Measurements from ENCODE around the gene NPR1.
A peak's percentile ranks its signal among the peaks of the same experiment; 100 is the strongest.
"Not testable (repeated sequence)": the region's sequence is repeated elsewhere in the genome, so short reads cannot be mapped to it uniquely, and the experiment has no call there.

The NPR1 gene

DNA sequence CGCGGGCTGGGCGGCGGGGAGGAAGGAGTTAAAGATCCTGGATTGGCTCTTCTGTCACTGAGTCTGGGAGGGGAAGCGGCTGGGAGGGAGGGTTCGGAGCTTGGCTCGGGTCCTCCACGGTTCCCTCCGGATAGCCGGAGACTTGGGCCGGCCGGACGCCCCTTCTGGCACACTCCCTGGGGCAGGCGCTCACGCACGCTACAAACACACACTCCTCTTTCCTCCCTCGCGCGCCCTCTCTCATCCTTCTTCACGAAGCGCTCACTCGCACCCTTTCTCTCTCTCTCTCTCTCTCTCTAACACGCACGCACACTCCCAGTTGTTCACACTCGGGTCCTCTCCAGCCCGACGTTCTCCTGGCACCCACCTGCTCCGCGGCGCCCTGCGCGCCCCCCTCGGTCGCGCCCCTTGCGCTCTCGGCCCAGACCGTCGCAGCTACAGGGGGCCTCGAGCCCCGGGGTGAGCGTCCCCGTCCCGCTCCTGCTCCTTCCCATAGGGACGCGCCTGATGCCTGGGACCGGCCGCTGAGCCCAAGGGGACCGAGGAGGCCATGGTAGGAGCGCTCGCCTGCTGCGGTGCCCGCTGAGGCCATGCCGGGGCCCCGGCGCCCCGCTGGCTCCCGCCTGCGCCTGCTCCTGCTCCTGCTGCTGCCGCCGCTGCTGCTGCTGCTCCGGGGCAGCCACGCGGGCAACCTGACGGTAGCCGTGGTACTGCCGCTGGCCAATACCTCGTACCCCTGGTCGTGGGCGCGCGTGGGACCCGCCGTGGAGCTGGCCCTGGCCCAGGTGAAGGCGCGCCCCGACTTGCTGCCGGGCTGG lies at the start of gene NPR1:
Gene NPR1 (plus strand): TSS at position 170 of the 818 bp plus-strand sequence. CDS start 421 bp downstream, at position 591.
- DNase-seq = no peak

DNA sequence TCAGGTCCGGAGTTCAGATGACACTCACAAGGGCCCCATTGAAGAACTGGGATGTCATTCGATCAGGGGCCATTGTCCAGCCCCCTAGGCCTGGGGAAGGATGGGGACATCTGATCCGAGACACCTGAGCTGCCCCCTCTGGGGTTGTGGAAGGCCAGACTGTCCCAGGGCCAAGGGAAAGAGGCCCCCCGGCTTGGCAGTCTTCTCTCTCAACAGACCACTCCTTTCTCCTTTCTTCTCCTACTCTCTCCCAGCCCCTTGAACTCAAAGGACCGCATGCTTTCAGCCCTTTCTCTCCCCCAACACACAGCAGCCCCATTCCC lies 49.2 kb upstream of the NPR1 start:
- DNase-seq = no peak

GRCh38 chr1:153629971-153630370 lies 48.5 kb upstream of the NPR1 start:
- DNase-seq = no peak

DNA sequence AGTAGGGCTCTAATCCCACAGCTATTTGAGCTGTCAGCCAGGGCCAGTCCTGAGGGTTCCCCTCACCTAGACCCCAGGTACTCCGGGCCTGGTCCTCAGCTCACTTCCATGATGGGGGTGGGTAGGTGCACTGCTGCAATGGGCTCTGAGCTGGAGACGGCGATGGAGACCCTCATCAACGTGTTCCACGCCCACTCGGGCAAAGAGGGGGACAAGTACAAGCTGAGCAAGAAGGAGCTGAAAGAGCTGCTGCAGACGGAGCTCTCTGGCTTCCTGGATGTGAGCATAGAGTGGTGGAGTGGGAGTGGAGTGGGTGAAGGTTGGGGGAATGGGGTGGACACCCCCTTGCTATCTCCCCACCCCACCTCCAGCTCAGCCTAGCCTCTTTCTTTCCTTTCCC lies 48.1 kb upstream of the NPR1 start:
- DNase-seq = no peak

DNA sequence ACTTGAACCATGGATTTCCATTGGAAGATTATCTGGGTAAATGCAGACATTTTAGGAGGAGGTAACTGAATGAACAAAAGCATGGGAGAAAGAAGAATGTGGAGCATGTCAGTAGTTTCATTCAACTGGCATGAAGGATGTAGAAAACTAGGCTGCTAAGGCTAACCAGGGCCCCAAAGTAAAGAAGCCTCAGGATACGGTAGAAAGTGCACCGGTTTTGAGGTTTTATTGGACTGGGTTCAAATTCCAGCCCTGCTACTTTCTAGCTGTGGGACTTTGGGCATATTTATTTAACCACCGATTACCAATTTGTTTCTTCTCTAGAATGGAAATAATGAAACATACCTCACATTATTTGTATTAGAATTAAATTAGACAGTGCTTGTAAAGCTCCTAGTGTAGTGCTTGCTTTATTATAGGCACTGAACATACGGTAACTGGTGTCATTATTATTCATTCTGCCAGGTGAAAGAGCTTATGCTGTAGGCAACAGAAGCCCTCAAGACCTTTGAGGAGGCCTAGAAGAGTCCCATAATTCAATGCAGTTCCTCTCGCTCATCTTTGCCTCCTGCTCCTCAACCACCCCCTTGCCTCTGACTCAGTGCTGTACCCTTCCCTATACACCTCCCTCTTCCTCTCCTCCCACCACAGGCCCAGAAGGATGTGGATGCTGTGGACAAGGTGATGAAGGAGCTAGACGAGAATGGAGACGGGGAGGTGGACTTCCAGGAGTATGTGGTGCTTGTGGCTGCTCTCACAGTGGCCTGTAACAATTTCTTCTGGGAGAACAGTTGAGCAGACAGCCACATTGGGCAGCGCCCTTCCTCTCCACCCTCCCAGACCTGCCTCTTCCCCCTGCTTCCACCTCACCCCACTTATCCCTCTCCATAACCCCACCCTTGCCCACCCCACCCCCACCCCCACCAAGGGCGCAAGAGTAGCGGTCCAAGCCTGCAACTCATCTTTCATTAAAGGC lies 47.2 kb upstream of the NPR1 start:
- no peak for DNase-seq

GRCh38 chr1:153633161-153633753 lies 45.2 kb upstream of the NPR1 start:
- DNase-seq = no peak

- DNase-seq = peak; percentile 99
These were observed 44.5 kb upstream of the NPR1 start, which contains the start of gene CHTOP for GRCh38 chr1:153633754-153634665. CHTOP (plus strand) TSS chr1:153634066; CDS start chr1:153636589, 2,523 bp downstream.

DNA sequence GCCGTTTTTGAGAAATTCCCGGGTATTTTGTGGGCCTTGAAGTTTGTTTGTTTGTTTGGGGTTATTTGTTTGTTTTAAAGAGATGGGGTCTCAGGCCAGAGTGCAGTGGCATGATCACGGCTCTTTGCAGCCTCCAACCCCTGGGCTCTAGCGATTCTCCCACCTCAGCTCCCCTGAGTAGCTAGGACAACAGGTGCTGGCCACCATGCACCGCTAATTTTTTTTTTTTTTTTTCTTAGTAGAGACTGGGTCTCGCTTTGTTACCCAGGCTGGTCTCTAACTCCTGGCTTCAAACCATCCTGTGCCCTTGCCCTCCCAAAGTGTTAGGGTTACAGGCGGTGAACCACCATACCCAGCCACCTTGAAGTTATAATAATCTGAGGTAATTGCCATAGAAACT lies 42.6 kb upstream of the NPR1 start:
- DNase-seq = no peak

DNA sequence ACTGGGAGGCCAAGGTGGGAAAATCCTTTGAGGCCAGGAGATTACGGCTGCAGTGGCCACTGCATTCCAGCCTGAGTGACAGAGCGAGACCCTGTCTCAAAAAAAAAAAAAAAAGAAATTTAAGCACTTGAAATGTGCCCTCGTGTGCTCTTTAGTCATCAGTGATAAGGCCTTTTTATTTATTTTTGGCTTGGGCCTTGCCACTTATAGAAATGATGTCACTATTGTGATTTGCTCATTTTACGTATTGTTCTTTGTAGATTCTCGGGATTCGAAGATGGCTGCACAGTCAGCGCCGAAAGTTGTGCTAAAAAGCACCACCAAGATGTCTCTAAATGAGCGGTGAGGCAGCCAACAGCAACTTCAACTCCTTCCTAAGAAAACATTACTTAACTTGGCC lies 42.2 kb upstream of the NPR1 start:
- DNase-seq = no peak

DNA sequence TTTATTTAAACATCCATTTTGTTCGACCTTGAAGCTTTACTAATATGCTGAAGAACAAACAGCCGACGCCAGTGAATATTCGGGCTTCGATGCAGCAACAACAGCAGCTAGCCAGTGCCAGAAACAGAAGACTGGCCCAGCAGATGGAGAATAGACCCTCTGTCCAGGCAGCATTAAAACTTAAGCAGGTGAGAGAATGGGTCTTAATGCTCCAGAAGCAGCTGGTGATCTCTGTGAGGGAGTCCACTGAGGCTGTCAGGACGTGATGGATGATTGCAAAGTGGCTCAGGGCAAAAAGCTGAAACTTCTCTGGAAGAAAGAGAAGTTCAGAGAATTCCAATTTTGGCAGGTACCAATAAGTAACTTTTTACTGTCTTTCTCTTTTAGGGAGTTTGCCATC lies 40.2 kb upstream of the NPR1 start:
- DNase-seq = no peak

GRCh38 chr1:153639280-153639679 lies 39.2 kb upstream of the NPR1 start:
- DNase-seq = no peak

DNA sequence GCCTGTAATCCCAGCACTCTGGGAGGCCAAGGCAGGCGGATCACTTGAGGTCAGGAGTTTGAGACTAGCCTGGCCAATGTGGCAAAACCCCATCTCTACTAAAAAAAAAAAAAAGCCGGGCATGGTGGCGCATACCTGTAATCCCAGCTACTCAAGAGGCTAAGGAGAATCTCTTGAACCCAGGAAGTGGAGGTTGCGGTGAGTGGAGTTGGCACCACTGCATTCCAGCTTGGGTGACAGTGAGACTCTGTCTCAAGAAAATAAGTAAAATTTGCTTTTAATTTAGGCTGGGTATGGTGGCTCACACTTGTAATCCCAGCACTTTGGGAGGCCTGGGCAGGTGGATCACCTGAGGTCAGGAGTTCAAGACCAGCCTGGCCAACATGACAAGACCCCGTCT lies 38.3 kb upstream of the NPR1 start:
- not testable (repeated sequence) for DNase-seq

- no peak for DNase-seq
These were observed 37.6 kb upstream of the NPR1 start for GRCh38 chr1:153640861-153641260.

DNA sequence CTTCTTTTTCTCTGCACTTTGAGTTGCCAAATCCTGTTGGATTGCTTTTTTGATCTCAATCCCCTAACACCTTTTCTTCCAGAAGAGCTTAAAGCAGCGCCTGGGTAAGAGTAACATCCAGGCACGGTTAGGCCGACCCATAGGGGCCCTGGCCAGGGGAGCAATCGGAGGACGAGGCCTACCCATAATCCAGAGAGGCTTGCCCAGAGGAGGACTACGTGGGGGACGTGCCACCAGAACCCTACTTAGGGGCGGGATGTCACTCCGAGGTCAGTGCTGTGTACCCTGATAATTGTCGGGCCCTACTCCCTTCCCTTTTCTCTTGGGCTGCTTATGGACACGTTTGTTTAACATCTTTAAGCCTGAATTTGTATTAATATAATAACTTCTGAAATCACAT lies 36.3 kb upstream of the NPR1 start:
- no peak for DNase-seq

- DNase-seq = no peak
These were observed 35.4 kb upstream of the NPR1 start for GRCh38 chr1:153643100-153643499.

GRCh38 chr1:153643816-153644215 lies 34.7 kb upstream of the NPR1 start:
- no peak for DNase-seq

- DNase-seq = no peak
These were observed 31.7 kb upstream of the NPR1 start for GRCh38 chr1:153646672-153647345.

DNA sequence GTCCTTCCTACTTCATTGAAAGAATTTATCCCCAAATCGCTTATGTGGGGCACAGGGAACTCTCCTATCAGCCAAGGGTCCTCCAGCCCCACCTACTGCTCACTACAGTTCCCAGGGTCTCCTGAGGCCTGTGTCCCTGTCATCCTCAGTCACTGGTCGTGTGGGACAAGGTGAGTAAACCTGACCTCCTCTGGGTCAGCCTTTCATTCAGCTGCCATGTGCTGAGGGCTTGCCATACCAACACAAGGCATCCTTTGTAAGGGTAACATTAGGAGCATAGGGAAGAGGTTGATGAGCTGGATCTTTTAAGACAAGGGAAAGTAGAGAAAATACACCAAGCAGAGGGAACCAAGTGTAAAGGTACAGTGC lies 31.2 kb upstream of the NPR1 start:
- no peak for DNase-seq

DNA sequence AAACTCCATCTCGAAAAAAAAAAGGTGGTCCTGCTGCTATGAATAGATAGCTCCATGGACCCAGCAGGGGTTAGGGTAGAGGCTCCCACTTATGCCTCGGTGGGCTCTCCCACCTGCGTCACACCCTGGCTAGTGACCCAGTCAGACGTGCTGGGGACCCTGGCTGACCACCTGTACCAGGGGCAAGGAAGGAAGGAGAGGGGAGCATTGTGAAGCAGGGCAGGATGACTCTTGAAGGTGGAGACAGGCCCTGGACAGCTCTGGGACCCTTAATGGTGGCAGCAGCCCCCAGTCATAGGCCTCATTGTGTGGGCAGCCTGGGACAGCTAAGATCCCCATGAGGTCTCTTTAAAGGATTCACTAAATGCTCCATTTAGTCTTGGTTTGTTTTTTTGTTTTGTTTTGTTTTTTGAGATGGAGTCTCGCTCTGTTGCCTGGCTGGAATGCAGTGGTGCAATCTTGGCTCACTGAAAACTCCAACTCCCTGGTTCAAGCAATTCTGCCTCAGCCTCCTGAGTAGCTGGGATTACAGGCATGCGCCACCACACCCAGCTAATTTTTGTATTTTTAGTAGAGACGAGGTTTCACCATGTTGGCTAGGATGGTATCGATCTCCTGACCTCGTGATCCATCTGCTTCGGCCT lies 30.4 kb upstream of the NPR1 start:
- DNase-seq = no peak

DNA sequence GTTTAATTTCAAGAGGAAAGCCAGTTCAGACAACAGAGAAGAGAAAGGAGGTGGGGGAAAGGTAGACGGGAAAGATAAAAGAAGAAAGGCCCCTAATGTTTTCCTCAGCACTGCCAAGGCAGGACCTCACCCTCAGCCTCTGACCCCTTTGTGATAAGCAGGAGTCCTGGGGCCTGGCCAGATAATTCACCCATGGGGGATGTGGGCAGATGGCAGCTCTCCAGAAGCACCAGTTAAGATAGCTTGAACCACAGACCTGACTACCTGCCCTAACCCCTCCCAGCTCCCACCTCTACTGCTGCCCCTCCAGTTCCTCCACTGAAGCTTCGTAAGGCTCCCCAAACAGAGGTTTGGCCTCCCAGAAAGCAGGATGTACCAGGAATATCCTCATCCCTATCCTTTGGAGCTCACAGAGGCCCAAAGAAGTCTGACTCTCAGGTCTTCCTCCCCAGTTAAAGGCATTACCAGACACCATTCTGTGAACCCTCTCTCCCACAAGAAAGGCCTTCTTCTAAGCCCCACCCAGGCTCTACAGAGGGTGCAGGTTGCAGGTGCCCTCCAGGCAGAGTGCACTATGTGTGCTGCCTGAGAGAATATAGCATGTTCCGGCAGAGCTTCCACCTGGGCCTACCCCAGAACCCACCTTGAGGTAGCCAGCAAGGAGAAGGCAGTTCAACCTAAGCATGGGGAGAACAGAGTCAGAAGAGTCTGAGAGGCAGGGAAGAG lies 29.2 kb upstream of the NPR1 start:
- DNase-seq = peak; percentile 63

DNA sequence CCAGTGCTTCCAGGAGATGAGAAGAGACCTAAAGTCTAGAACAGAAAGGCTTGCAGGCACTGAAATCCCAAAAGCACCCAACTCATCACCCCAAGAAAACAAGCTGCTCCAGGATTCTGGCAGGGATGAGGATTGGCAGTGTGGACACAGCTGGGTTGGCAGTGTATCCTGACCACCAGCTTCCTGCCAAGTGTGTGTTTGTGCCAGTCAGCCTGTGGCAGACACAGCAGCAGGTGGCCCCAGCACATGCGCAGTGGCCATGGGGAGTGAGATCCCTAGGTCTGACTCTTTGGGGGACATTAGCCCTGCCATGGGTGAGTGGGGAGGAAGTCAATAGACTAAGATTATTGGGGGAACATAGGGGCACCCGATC lies 28.6 kb upstream of the NPR1 start:
- DNase-seq = no peak
